HEK293T (cell line): ENCODE results near the gene GLT6D1.

Experiments
- CTCF ChIA-PET: fragments of 350-600 bp; formaldehyde crosslinking; extraction: SDS; loops from one replicate; lab custom pipeline; 2021; ENCODE audit warnings: antibody characterized with exemption, inconsistent platforms; lab: Yijun Ruan, JAX
- POLR2A ChIA-PET: fragments of 350-600 bp; formaldehyde crosslinking; extraction: SDS; loops from one replicate; lab custom pipeline; 2020; ENCODE audit warnings: antibody characterized with exemption, inconsistent platforms; lab: Yijun Ruan, JAX
- DNase-seq: peaks from one replicate; pipeline ENCODE4 v3.0.0; 2012; ENCODE audit warnings: mixed read lengths; ENCODE audit errors: extremely low spot score
- ARNT ChIP-seq: fragments of 450-650 bp; IDR thresholded peaks from 2 replicates; pipeline ENCODE4 v1.6.1; 2017; ENCODE audit warnings: mild to moderate bottlenecking
- BHLHE40 ChIP-seq: fragments of 450-650 bp; IDR thresholded peaks from 2 replicates; pipeline ENCODE4 v1.6.1; 2016; ENCODE audit warnings: mild to moderate bottlenecking, moderate library complexity, borderline replicate concordance
- CTBP1 ChIP-seq: fragments of 450-650 bp; IDR thresholded peaks from 2 replicates; pipeline ENCODE4 v1.6.1; 2016; ENCODE audit warnings: borderline replicate concordance
- ELF4 ChIP-seq: fragments of 450-650 bp; IDR thresholded peaks from 2 replicates; pipeline ENCODE4 v1.6.1; 2017; ENCODE audit warnings: antibody characterized with exemption
- FOXA1 ChIP-seq: fragments of 450-650 bp; IDR thresholded peaks from 2 replicates; pipeline ENCODE4 v1.6.1; 2016; ENCODE audit warnings: mild to moderate bottlenecking
- FOXK2 ChIP-seq: fragments of 450-650 bp; IDR thresholded peaks from 2 replicates; pipeline ENCODE4 v1.6.1; 2016; ENCODE audit warnings: mild to moderate bottlenecking
- FOXM1 ChIP-seq: fragments of 450-650 bp; IDR thresholded peaks from 2 replicates; pipeline ENCODE4 v1.6.1; 2017; ENCODE audit warnings: mild to moderate bottlenecking, borderline replicate concordance
- HDGF ChIP-seq: fragments of 450-650 bp; IDR thresholded peaks from 2 replicates; pipeline ENCODE4 v1.6.1; 2017; ENCODE audit warnings: antibody characterized with exemption, borderline replicate concordance
- L3MBTL2 ChIP-seq: fragments of 450-650 bp; conservative IDR thresholded peaks from 2 replicates; pipeline ENCODE4 v1.6.1; 2016; ENCODE audit warnings: mild to moderate bottlenecking
- LEF1 ChIP-seq: fragments of 450-650 bp; IDR thresholded peaks from 2 replicates; pipeline ENCODE4 v1.6.1; 2017; ENCODE audit warnings: mild to moderate bottlenecking, borderline replicate concordance
- NFRKB ChIP-seq: fragments of 450-650 bp; IDR thresholded peaks from 2 replicates; pipeline ENCODE4 v1.6.1; 2016; ENCODE audit warnings: mild to moderate bottlenecking, moderate library complexity
- SP1 ChIP-seq: fragments of 450-650 bp; IDR thresholded peaks from 2 replicates; pipeline ENCODE4 v1.6.1; 2017
- SUZ12 ChIP-seq: fragments of 450-650 bp; IDR thresholded peaks from 2 replicates; pipeline ENCODE4 v1.6.1; 2016; ENCODE audit warnings: mild to moderate bottlenecking
- TARDBP ChIP-seq: fragments of 450-650 bp; IDR thresholded peaks from 2 replicates; pipeline ENCODE4 v1.6.1; 2016
- ZNF384 ChIP-seq: fragments of 450-650 bp; IDR thresholded peaks from 2 replicates; pipeline ENCODE4 v1.6.1; 2016
- TF ChIP-seq, protein P1 (sequence below): fragments of 450-650 bp; IDR thresholded peaks from 2 replicates; pipeline ENCODE4 v1.6.1; 2016

GLT6D1 gene, protein sequence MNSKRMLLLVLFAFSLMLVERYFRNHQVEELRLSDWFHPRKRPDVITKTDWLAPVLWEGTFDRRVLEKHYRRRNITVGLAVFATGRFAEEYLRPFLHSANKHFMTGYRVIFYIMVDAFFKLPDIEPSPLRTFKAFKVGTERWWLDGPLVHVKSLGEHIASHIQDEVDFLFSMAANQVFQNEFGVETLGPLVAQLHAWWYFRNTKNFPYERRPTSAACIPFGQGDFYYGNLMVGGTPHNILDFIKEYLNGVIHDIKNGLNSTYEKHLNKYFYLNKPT

DNA sequence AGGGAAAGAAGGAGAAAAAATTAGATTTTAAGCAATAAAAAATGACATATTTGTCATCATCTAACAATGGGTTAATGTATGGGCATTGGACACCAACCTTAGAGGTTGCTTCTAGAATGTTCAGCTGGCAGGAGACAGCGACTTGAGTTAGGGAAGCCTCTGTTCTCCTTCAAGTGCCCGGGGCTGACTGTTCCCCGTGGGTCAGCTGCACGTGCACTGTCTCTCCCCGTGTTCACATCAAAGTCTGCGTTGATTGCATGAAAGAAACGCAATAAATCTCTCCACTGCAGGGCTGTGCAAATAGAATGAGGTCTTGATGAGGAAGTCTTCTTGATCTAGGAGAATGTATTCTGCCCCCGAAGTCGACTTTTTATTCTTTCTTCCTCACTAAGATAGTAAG lies at the start of gene GLT6D1:
Gene GLT6D1 (minus strand): TSS at position 345 of the 400 bp plus-strand sequence. CDS start 353 bp downstream, outside the sequence.
- no peak for DNase-seq
- ChIA-PET POLR2A (no interaction called here), CTCF (no interaction called here)
- TF ChIP-seq FOXM1 (no peak), ZNF384 (no peak), SUZ12 (no peak), LEF1 (no peak), HDGF (no peak), FOXK2 (no peak), L3MBTL2 (no peak), BHLHE40 (no peak), SP1 (no peak), CTBP1 (no peak), FOXA1 (no peak), ARNT (no peak), NFRKB (no peak), TARDBP (no peak), ELF4 (no peak)
- TF ChIP-seq, protein P1, sequence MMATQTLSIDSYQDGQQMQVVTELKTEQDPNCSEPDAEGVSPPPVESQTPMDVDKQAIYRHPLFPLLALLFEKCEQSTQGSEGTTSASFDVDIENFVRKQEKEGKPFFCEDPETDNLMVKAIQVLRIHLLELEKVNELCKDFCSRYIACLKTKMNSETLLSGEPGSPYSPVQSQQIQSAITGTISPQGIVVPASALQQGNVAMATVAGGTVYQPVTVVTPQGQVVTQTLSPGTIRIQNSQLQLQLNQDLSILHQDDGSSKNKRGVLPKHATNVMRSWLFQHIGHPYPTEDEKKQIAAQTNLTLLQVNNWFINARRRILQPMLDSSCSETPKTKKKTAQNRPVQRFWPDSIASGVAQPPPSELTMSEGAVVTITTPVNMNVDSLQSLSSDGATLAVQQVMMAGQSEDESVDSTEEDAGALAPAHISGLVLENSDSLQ = no peak

DNA sequence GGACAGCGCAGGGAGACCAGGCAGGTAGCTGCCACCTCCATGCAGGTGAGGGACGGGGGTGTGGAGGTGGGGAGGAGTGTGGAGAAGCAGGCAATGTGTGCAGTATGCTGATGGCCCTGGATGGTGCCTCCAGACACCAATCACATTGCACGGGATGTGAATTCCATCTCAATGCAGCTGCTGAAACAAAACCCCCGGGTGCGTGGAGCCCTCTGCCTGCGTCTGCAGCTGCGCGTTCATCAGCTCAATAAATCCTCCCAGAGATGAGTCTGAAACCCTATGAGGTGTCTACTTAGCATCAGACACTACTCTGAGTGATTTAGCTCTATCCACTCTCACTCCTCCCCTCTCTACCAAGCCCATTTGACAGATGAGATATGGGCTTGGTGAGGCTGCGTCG lies 49.7 kb upstream of the GLT6D1 start:
- POLR2A ChIA-PET = no interaction called here
- CTCF ChIA-PET = no interaction called here
- DNase-seq = no peak
- TF ChIP-seq ZNF384 (no peak), ELF4 (no peak), CTBP1 (no peak), FOXK2 (no peak)
- TF ChIP-seq, protein P1 = no peak

DNA sequence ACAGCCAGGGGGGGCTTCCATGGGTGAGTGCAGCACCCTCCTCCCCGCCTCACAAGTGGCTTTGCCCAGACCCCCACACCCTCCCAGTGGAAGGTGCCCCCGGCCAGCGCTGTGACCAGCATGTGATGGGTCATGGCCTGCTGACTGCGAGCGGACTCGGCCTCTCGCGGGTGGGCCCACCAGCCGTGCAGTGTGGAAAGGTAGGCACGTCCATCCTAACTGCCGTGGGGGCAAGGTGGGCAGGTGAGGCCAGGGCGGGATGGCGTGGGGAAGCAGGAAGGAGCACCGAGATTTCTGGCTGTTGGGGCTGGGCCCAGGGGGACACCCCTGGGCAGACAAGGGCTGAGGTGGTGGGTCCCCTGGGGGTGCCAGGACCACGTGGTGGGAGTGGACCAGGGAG lies 47.9 kb upstream of the GLT6D1 start:
- no peak for DNase-seq
- ChIA-PET CTCF (no interaction called here), POLR2A (no interaction called here)
- no peak for TF ChIP-seq ARNT
- no peak for TF ChIP-seq L3MBTL2
- TF ChIP-seq ELF4 = no peak
- no peak for TF ChIP-seq SUZ12
- TF ChIP-seq FOXM1 = no peak
- TF ChIP-seq ZNF384 = no peak

DNA sequence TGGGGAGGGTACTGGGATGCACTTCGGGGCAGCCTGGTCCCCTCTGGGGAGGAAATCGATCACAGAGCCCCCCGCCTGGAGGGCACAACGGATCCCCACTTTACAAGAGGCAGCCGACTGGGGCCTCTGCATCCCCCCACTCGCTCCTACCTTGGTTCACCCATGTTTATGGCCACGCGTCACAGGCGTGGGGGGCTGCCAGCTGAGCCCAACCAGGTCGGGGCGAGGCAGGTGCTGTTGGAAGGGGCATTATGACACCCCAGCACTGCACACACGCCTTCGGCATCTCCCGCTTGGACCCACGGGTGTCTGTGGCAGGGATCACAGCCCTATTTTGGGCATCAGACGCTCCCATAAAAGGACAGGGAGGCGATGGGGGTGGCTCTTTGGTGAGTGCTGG lies 45.4 kb upstream of the GLT6D1 start:
- POLR2A ChIA-PET = no interaction called here
- no peak for DNase-seq
- TF ChIP-seq FOXK2 = no peak
- TF ChIP-seq LEF1 = no peak
- no peak for TF ChIP-seq L3MBTL2
- no peak for TF ChIP-seq ARNT
- TF ChIP-seq FOXM1 = no peak
- TF ChIP-seq ZNF384 = no peak
- TF ChIP-seq FOXA1 = no peak
- no peak for TF ChIP-seq SP1
- TF ChIP-seq SUZ12 = no peak
- CTCF ChIA-PET = no interaction called here

DNA sequence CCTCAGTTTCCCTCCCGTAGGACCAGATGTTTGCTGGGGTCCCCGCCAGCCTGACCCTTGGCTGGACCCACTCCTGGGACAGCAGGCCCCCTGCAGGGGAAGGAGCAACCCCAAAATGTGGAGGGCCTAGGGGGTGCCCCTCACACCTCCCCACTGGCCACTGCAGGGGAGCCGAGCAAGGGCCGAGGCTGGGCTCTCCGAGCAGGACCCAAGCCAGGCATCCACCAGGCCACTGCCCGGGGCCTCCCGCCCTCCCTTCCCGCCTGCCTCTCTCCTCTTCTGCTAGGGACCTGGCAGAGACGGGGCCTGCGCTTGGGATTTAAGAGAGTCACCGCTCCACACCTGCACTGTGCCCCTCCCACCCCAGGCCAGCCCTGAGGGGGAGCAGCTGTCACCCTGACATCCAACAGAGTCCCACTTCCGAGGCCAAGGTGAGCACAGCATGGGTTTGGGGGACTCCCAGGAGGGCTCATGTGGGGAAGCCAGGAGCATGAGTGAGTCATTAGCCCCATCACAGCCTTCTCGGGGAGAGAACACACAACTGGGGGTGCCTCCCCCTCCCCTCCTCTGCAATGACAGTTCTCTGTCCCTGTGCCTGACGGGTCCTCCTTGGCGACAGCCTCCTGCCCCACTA lies 44.2 kb upstream of the GLT6D1 start:
- DNase-seq = no peak
- CTCF ChIA-PET = no interaction called here
- TF ChIP-seq SP1 (no peak), L3MBTL2 (no peak), FOXM1 (no peak), TARDBP (no peak), FOXK2 (no peak), NFRKB (no peak), ZNF384 (no peak), HDGF (no peak), LEF1 (no peak), SUZ12 (no peak), ARNT (no peak), ELF4 (no peak), CTBP1 (no peak), FOXA1 (no peak), BHLHE40 (no peak)
- TF ChIP-seq, protein P1 = no peak
- POLR2A ChIA-PET = no interaction called here

DNA sequence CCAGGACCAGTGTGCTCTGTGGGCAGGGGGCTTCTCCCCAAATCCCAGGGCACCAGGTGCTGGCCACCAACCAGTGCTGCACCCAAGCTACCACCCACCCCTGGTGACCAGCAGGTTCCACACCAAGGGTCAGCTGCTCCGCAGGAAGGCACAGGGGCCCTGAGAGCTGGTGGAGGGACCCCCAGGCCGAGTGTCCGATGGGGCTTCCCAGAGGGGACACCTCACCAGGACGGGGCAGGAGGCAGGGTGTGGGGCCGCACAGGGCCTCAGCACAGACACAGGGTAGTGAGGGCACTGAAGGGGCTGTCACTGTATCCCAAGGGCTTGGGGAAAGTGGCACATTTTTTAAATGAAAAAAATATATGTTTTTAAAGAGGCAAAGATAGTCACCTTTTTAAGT lies 41.8 kb upstream of the GLT6D1 start:
- TF ChIP-seq FOXM1 (no peak), LEF1 (no peak), ARNT (no peak), L3MBTL2 (no peak), HDGF (no peak)
- DNase-seq = no peak
- ChIA-PET CTCF (no interaction called here), POLR2A (no interaction called here)
